Measurements from ENCODE around the gene MRPL16.

GRCh38 chr11:59841514-59841913 lies 30.9 kb upstream of the MRPL16 start:
- no peak for TF ChIP-seq CTCF (IDR thresholded peaks at IDR 0.05)
- TF ChIP-seq POLR2A (IDR thresholded peaks at IDR 0.05): no peak

Data from ovary (tissue), 3 donors.